ENCODE data around the gene POLR2I.

GRCh38 chr19:36103040-36103626 is 11.5 kb downstream of the POLR2I start:
- no peak for TF ChIP-seq CTCF (IDR thresholded peaks at IDR 0.05)
- no peak for TF ChIP-seq EZH2 (IDR thresholded peaks at IDR 0.05)
- no peak for TF ChIP-seq EZH2phosphoT487 (IDR thresholded peaks at IDR 0.05)
